ENCODE data around the gene FOXP1.

- TF ChIP-seq, protein P1, sequence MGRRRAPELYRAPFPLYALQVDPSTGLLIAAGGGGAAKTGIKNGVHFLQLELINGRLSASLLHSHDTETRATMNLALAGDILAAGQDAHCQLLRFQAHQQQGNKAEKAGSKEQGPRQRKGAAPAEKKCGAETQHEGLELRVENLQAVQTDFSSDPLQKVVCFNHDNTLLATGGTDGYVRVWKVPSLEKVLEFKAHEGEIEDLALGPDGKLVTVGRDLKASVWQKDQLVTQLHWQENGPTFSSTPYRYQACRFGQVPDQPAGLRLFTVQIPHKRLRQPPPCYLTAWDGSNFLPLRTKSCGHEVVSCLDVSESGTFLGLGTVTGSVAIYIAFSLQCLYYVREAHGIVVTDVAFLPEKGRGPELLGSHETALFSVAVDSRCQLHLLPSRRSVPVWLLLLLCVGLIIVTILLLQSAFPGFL (CRISPR knock-in tag; IDR thresholded peaks at IDR 0.05), result no peak
- TF ChIP-seq CTCF (IDR thresholded peaks at IDR 0.05 in 2 of 3, conservative IDR thresholded peaks at IDR 0.05 in 1 of 3; ENCODE audit: insufficient read depth in 2 of 3, low read depth in 1 of 3, low read length in 3 of 3) (no peak), CAMTA2 (CRISPR knock-in tag; conservative IDR thresholded peaks at IDR 0.05) (no peak), ID3 (CRISPR knock-in tag; IDR thresholded peaks at IDR 0.05) (no peak), ID3 (tag; IDR thresholded peaks at IDR 0.05) (no peak), ZNF232 (CRISPR knock-in tag; IDR thresholded peaks at IDR 0.05) (no peak), GABPA (tag; conservative IDR thresholded peaks at IDR 0.05; ENCODE audit: low read depth) (no peak), ZNF785 (CRISPR knock-in tag; IDR thresholded peaks at IDR 0.05) (no peak), NCOA6 (IDR thresholded peaks at IDR 0.05) (no peak), CEBPB (tag; IDR thresholded peaks at IDR 0.05) (no peak), YY1 (IDR thresholded peaks at IDR 0.05; ENCODE audit: borderline replicate concordance in 1 of 3, control insufficient read depth in 1 of 3, extremely low read depth in 1 of 3, insufficient read depth in 3 of 3, insufficient read length in 1 of 3, insufficient replicate concordance in 2 of 3, low read depth in 1 of 3, low read length in 2 of 3) (no peak), SMC3 (conservative IDR thresholded peaks at IDR 0.05; ENCODE audit: insufficient read depth, low read depth, low read length) (no peak)
- TF ChIP-seq, protein P2, sequence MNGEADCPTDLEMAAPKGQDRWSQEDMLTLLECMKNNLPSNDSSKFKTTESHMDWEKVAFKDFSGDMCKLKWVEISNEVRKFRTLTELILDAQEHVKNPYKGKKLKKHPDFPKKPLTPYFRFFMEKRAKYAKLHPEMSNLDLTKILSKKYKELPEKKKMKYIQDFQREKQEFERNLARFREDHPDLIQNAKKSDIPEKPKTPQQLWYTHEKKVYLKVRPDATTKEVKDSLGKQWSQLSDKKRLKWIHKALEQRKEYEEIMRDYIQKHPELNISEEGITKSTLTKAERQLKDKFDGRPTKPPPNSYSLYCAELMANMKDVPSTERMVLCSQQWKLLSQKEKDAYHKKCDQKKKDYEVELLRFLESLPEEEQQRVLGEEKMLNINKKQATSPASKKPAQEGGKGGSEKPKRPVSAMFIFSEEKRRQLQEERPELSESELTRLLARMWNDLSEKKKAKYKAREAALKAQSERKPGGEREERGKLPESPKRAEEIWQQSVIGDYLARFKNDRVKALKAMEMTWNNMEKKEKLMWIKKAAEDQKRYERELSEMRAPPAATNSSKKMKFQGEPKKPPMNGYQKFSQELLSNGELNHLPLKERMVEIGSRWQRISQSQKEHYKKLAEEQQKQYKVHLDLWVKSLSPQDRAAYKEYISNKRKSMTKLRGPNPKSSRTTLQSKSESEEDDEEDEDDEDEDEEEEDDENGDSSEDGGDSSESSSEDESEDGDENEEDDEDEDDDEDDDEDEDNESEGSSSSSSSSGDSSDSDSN (IDR thresholded peaks at IDR 0.05; ENCODE audit: borderline replicate concordance in 1 of 2, low read depth in 2 of 2, low read length in 2 of 2), result no peak
Observed at GRCh38 chr3:71035314-71035713, 548.2 kb downstream of the FOXP1 start.
